AG09309 (cell line): ENCODE results near the gene ENOX2.
A peak's percentile ranks its signal among the peaks of the same experiment; 100 is the strongest.

ENCODE experiments used
- DNase-seq: peaks from one replicate; pipeline ENCODE4 v3.0.0-alpha.2; 2010; ENCODE audit warnings: low read depth
- H3K4me3 ChIP-seq: 2 replicates; pipeline ENCODE4 v1.5.1; 2011; ENCODE audit warnings: mild to moderate bottlenecking, low read depth, low read length, moderate library complexity; ENCODE audit not compliant: control insufficient read depth
- CTCF ChIP-seq: IDR thresholded peaks from 2 replicates; pipeline ENCODE4 v1.5.1; 2011; ENCODE audit warnings: mild to moderate bottlenecking, low read depth, low read length, inconsistent platforms; ENCODE audit not compliant: insufficient read depth, control insufficient read depth; ENCODE audit errors: missing control alignments

The ENOX2 gene

GRCh38 chrX:130771648-130772047 lies 131.4 kb downstream of the ENOX2 start:
- no peak overlapping the region for H3K4me3 ChIP-seq
- no peak for DNase-seq
- TF ChIP-seq CTCF: no peak

DNA sequence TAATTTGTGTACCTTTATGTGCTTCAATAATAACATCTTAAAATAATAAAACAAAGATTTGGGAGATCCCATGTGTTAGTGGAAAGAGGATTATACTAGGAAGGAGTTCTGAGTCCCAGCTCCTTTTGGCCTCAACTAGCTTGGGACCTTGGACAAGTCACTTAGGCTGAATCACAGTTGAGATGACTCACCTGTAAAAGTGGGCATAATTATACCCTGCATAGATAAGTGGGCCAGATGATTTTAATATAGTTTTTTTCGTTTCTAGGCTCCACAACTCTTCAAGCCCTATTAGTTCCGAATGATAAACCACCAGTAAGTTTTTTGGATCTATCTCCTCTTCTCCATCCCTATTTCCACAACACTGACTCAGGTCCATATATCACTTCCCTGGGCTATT lies 131.8 kb downstream of the ENOX2 start:
- DNase-seq: no peak
- H3K4me3 ChIP-seq: no peak overlapping the region
- TF ChIP-seq CTCF: no peak

- H3K4me3 ChIP-seq: no peak overlapping the region
- TF ChIP-seq CTCF: no peak
- peak; percentile 59 for DNase-seq
Measured at GRCh38 chrX:130770615-130771014, 132.4 kb downstream of the ENOX2 start.

DNA sequence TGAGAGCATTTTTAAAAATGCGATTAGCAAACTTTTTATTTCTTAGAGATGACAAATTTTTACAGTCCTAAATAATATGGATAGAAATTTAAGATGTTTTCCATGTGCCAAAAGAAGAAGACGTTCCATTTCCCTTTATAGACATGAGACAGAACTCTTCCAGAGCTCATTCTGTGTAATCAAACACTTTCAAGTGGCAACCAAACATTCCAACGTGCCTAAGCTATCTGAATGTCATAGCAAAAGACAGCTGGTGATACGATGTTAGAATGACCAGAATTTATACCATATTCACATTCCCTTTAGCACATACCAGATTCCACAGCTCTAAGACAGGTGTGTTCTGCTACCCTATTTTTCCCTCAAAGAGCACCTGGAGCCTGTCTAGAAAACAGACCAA lies 133.2 kb downstream of the ENOX2 start:
- TF ChIP-seq CTCF: no peak
- no peak overlapping the region for H3K4me3 ChIP-seq
- no peak for DNase-seq

DNA sequence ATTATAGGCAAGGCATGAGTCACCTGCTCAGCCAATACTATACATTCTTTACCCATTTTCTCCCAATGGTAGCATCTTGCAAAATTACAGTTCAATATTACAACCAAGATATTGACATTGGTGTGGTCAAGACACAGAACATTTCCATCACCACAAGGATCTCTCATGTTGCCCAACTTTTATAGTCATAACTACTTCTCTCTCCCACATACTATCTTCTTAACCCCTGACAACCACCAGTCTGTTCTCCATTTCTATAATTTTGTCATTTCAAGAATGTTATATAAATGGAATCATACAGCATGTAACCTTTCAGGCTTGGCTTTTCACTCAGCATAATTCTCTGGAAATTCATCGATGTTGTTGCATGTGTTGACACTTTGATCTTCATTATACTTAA lies 144.9 kb downstream of the ENOX2 start:
- no peak for DNase-seq
- no peak for TF ChIP-seq CTCF
- no peak overlapping the region for H3K4me3 ChIP-seq

GRCh38 chrX:130756233-130756632 lies 146.8 kb downstream of the ENOX2 start:
- H3K4me3 ChIP-seq: no peak overlapping the region
- TF ChIP-seq CTCF: no peak
- DNase-seq: no peak

DNA sequence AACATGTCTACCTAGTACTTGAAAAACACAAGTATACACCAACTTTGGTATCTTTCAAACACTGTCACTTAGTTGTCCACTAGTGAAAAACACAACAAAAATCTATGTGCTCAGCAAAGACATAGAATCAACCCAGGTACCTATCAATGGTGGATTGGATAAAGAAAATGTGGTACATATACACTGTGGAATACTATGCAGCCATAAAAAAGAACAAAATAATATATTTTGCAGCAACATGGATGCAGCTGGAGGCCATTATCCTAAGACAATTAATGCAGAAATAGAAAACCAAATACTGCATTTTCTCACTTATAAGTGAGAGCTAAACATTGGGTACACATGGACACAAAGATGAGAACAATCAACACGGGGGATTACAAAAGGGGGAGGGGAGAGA lies 148.7 kb downstream of the ENOX2 start:
- no peak for DNase-seq
- no peak for TF ChIP-seq CTCF
- no peak overlapping the region for H3K4me3 ChIP-seq
